ENCODE results near the gene MYD88. TPM values are rescaled to one million over a fixed set of nuclear protein-coding genes. Genes with fewer than 3 reads are reported as not detected.

Gene MYD88
- total RNA-seq, 1 donor from 2014 or later: 24.2 TPM

- no peak for DNase-seq (ENCODE audit: low spot score, unreplicated experiment)
- Mint-ChIP-seq H3K27me3 (no peaks in the 10 kb centered on the region), H3K36me3 (ENCODE audit: insufficient read depth) (peaks cover 21% of the 10 kb centered on the region), H3K4me1 (ENCODE audit: low read depth) (no peaks in the 10 kb centered on the region), H3K9me3 (ENCODE audit: low read depth) (no peaks in the 10 kb centered on the region), H3K4me3 (ENCODE audit: low read depth) (no peak overlapping the region), H3K27ac (no peak overlapping the region)
- TF ChIP-seq CTCF (IDR thresholded peaks at IDR 0.05; ENCODE audit: unreplicated experiment): no peak
Measured at GRCh38 chr3:38125305-38126120, 12.9 kb upstream of the MYD88 start.

- Mint-ChIP-seq H3K36me3 (ENCODE audit: insufficient read depth) (peaks cover 19% of the 10 kb centered on the region), H3K9me3 (ENCODE audit: low read depth) (no peaks in the 10 kb centered on the region), H3K27me3 (no peaks in the 10 kb centered on the region)
Measured at GRCh38 chr3:38126121-38126892, 12.2 kb upstream of the MYD88 start.

GRCh38 chr3:38127611-38128302, 10.7 kb upstream of the MYD88 start:
- Mint-ChIP-seq H3K4me3 (ENCODE audit: low read depth) (no peak overlapping the region), H3K9me3 (ENCODE audit: low read depth) (no peaks in the 10 kb centered on the region), H3K4me1 (ENCODE audit: low read depth) (peaks cover 3% of the 10 kb centered on the region), H3K36me3 (ENCODE audit: insufficient read depth) (peaks cover 21% of the 10 kb centered on the region), H3K27me3 (no peaks in the 10 kb centered on the region), H3K27ac (no peak overlapping the region)
- no peak for DNase-seq (ENCODE audit: low spot score, unreplicated experiment)
- no peak for TF ChIP-seq CTCF (IDR thresholded peaks at IDR 0.05; ENCODE audit: unreplicated experiment)

More at GRCh38 chr3:38126121-38126892, 12.2 kb upstream of the MYD88 start:
- no peak for DNase-seq (ENCODE audit: low spot score, unreplicated experiment)
- Mint-ChIP-seq H3K27ac (no peak overlapping the region), H3K4me1 (ENCODE audit: low read depth) (no peaks in the 10 kb centered on the region), H3K4me3 (ENCODE audit: low read depth) (no peak overlapping the region)
- no peak for TF ChIP-seq CTCF (IDR thresholded peaks at IDR 0.05; ENCODE audit: unreplicated experiment)

GRCh38 chr3:38128303-38128655, 10.2 kb upstream of the MYD88 start:
- Mint-ChIP-seq H3K27me3 (no peaks in the 10 kb centered on the region), H3K4me1 (ENCODE audit: low read depth) (peaks cover 8% of the 10 kb centered on the region), H3K27ac (no peak overlapping the region), H3K36me3 (ENCODE audit: insufficient read depth) (peaks cover 17% of the 10 kb centered on the region), H3K9me3 (ENCODE audit: low read depth) (no peaks in the 10 kb centered on the region), H3K4me3 (ENCODE audit: low read depth) (no peak overlapping the region)
- TF ChIP-seq CTCF (IDR thresholded peaks at IDR 0.05; ENCODE audit: unreplicated experiment): no peak
- DNase-seq (ENCODE audit: low spot score, unreplicated experiment): no peak

- Mint-ChIP-seq H3K36me3 (ENCODE audit: insufficient read depth) (peaks cover 17% of the 10 kb centered on the region), H3K4me1 (ENCODE audit: low read depth) (peaks cover 16% of the 10 kb centered on the region), H3K27ac (no peak overlapping the region), H3K4me3 (ENCODE audit: low read depth) (no peak overlapping the region), H3K27me3 (no peaks in the 10 kb centered on the region), H3K9me3 (ENCODE audit: low read depth) (no peaks in the 10 kb centered on the region)
- no peak for DNase-seq (ENCODE audit: low spot score, unreplicated experiment)
- no peak for TF ChIP-seq CTCF (IDR thresholded peaks at IDR 0.05; ENCODE audit: unreplicated experiment)
Measured at GRCh38 chr3:38129058-38129457, 9.4 kb upstream of the MYD88 start.

All from progenitor cell of endocrine pancreas (in vitro differentiated cells).